GM06990 (cell line): ENCODE data around the gene FRY.

ENCODE experiments used
- DNase-seq: peaks from one replicate; pipeline ENCODE4 v3.0.0-alpha.2; 2011; ENCODE audit not compliant: insufficient read length; ENCODE audit errors: extremely low read depth
- H3K27me3 ChIP-seq: replicated peaks from 2 replicates; pipeline ENCODE4 v1.6.0; 2011; ENCODE audit warnings: low read length; ENCODE audit not compliant: control insufficient read depth, insufficient read depth
- H3K36me3 ChIP-seq: 2 replicates; pipeline ENCODE4 v1.5.1; 2011; ENCODE audit warnings: low read length; ENCODE audit not compliant: control insufficient read depth, insufficient read depth
- H3K4me3 ChIP-seq: replicated peaks from 2 replicates; pipeline ENCODE4 v1.5.1; 2011; ENCODE audit warnings: low read depth, mild to moderate bottlenecking, control low read depth, low read length
- TF ChIP-seq, protein P1 (sequence below): IDR thresholded peaks from 2 replicates; pipeline ENCODE4 v1.5.1; 2011; ENCODE audit warnings: low read length, control low read depth, mild to moderate bottlenecking, inconsistent platforms; ENCODE audit not compliant: insufficient read depth, poor library complexity, severe bottlenecking

FRY gene

GRCh38 chr13:32159137-32159869, 127.7 kb downstream of the FRY start:
- TF ChIP-seq, protein P1, sequence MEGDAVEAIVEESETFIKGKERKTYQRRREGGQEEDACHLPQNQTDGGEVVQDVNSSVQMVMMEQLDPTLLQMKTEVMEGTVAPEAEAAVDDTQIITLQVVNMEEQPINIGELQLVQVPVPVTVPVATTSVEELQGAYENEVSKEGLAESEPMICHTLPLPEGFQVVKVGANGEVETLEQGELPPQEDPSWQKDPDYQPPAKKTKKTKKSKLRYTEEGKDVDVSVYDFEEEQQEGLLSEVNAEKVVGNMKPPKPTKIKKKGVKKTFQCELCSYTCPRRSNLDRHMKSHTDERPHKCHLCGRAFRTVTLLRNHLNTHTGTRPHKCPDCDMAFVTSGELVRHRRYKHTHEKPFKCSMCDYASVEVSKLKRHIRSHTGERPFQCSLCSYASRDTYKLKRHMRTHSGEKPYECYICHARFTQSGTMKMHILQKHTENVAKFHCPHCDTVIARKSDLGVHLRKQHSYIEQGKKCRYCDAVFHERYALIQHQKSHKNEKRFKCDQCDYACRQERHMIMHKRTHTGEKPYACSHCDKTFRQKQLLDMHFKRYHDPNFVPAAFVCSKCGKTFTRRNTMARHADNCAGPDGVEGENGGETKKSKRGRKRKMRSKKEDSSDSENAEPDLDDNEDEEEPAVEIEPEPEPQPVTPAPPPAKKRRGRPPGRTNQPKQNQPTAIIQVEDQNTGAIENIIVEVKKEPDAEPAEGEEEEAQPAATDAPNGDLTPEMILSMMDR, result no peak
- H3K27me3 ChIP-seq, result no peaks in the 10 kb centered on the region
- H3K36me3 ChIP-seq, result no peaks in the 10 kb centered on the region
- H3K4me3 ChIP-seq, result no peak overlapping the region
- no peak for DNase-seq

DNA sequence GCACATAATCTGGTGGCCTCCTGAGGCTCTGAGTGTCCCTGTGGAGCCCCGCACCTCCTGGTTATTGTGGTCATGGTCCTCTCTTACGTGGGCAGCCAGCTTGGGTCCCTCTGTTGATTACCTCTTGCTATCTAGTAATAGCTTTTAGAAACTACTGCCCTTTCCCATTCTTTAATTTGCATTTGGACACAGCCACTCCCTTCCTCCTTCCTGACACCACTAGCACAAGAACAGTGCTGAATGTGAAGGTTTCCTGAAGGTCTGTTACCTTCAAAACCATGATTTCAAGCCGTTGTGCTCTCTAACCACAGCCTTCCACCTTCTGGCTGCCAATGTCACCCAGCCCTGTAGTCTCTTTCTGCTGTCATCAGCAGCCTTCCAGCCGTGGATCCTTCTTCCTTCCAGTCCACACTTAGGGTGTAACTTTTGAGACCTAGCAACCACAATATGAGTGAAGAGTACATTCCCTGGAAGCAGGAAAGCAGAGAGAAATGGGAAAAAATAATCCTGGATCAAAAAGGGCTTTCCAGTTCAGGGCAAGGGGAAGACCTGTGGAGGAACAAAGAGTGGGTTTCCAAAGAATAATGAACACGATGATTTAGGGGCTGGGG, 130.9 kb downstream of the FRY start:
- Histone ChIP-seq H3K36me3 (no peaks in the 10 kb centered on the region), H3K4me3 (no peak overlapping the region), H3K27me3 (no peaks in the 10 kb centered on the region)
- DNase-seq, result no peak
- TF ChIP-seq, protein P1, result no peak

DNA sequence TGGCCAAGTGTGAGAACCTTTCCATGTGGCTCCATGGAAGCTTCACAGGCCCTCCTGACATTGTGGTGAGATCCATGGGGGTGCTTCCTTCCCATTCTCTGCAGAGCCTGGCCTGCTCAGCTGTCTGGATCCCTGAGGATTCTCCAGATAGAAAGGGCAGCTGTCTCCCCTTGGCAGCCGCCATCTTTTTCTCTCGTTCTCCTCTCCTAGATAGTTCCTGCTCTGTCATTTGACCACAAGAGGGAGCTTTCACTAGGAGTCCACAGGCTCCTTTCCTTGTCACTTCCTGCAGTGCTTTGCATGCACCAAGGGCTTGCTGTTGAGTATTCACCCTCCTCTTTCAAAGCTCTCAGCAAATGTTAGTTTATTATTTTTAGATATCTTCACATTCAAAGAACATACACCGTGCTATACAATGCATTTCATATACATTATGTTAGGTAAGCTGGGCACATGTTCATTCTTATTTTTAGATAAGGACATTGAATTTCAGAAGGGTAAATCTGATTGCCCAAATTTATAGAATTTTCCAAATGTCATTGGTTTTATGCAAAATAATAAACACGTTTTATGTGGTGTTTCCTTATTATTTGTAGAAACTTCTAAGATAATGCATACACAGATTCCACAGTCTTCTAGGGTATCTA, 133.2 kb downstream of the FRY start:
- DNase-seq, result peak; percentile 8
- TF ChIP-seq, protein P1, result peak; percentile 23
- Histone ChIP-seq H3K4me3 (no peak overlapping the region), H3K36me3 (no peaks in the 10 kb centered on the region), H3K27me3 (no peaks in the 10 kb centered on the region)

DNA sequence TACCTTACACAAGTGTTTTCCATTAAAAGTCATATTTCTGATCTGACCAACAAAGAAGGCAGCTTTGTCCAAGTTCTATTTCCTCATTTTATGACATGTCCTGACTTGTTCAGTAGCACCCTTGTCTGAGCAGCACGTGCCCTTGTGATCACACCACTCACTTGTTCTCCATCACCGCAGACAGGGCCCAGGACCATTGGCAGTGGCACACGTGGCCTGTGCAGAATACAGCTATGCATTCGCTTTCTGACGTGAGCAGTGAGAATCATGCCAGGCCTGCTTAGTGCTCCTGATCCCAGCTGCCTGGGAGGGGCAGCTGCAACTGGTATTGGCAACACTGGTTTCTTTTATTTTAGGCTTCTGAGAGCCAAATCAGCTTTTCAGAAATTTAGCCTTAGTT, 134.2 kb downstream of the FRY start:
- H3K4me3 ChIP-seq, result no peak overlapping the region
- H3K27me3 ChIP-seq, result no peaks in the 10 kb centered on the region
- H3K36me3 ChIP-seq, result no peaks in the 10 kb centered on the region
- DNase-seq, result peak; percentile 15
- TF ChIP-seq, protein P1, result no peak

DNA sequence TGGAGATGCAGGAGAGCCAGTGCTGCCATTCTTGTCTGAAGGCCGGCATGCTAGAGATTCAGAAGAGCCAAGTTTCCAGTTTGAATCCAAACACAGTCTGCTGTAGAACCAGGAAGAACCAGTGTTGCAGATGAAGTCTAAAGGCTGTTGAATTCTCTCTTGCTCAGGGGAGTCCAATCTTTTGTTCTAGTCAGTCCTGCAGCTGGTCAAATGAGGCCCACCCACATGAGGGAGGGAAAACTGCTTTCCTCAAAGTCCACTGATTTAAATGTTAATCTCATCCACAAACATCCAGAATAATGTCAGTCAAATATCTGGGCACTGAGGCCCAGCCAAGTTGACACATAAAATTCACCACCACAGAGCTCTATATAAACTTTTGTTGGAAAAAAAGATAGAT, 136.6 kb downstream of the FRY start:
- DNase-seq, result no peak
- TF ChIP-seq, protein P1, result no peak
- Histone ChIP-seq H3K36me3 (no peaks in the 10 kb centered on the region), H3K27me3 (no peaks in the 10 kb centered on the region), H3K4me3 (no peak overlapping the region)
